ENCODE results near the gene MMP11.

The MMP11 gene

GRCh38 chr22:23803001-23803819 lies 30.6 kb downstream of the MMP11 start:
- no peak for DNase-seq

GRCh38 chr22:23804781-23805291 lies 32.2 kb downstream of the MMP11 start:
- DNase-seq, result no peak

GRCh38 chr22:23806837-23807236 lies 34.2 kb downstream of the MMP11 start:
- DNase-seq, result no peak

GRCh38 chr22:23812378-23812777 lies 39.7 kb downstream of the MMP11 start:
- DNase-seq, result no peak

GRCh38 chr22:23815541-23816155 lies 43.0 kb downstream of the MMP11 start:
- no peak for DNase-seq

- no peak for DNase-seq
These were observed 43.7 kb downstream of the MMP11 start for GRCh38 chr22:23816156-23816976.

- no peak for DNase-seq
These were observed 44.5 kb downstream of the MMP11 start for GRCh38 chr22:23817146-23817545.

- DNase-seq, result no peak
These were observed 45.9 kb downstream of the MMP11 start for GRCh38 chr22:23818541-23818940.

GRCh38 chr22:23820748-23821211 lies 48.1 kb downstream of the MMP11 start:
- no peak for DNase-seq

- DNase-seq, result no peak
These were observed 49.5 kb downstream of the MMP11 start for GRCh38 chr22:23822101-23822671.

- no peak for DNase-seq
These were observed 50.7 kb downstream of the MMP11 start for GRCh38 chr22:23823331-23823791.

- DNase-seq, result no peak
These were observed 52.0 kb downstream of the MMP11 start for GRCh38 chr22:23824476-23825245.

- no peak for DNase-seq
These were observed 52.7 kb downstream of the MMP11 start for GRCh38 chr22:23825246-23825905.

- no peak for DNase-seq
These were observed 54.1 kb downstream of the MMP11 start for GRCh38 chr22:23826510-23827350.

GRCh38 chr22:23827351-23827995 lies 54.8 kb downstream of the MMP11 start:
- no peak for DNase-seq

- DNase-seq, result no peak
These were observed 56.4 kb downstream of the MMP11 start for GRCh38 chr22:23828800-23829680.

GRCh38 chr22:23829845-23830372 lies 57.3 kb downstream of the MMP11 start:
- no peak for DNase-seq

- no peak for DNase-seq
These were observed 58.6 kb downstream of the MMP11 start for GRCh38 chr22:23831261-23831660.

- no peak for DNase-seq
These were observed 59.1 kb downstream of the MMP11 start for GRCh38 chr22:23831781-23832180.
